A673 (cell line): ENCODE results near the gene PPWD1. TPM values are rescaled to one million over a fixed set of nuclear protein-coding genes. Genes with fewer than 3 reads are reported as not detected.
A peak's percentile ranks its signal among the peaks of the same experiment; 100 is the strongest.

Experiments used
- BruUV-seq: library from RNA; stranded (reverse); fragments of 400-500 nt; replicated peaks from 2 replicates; lab custom pipeline; 2021; lab: Mats Ljungman, UMichigan
- CTCF ChIA-PET: fragments of 300-600 bp; sonication (Branson Sonifier 250); formaldehyde crosslinking; loops from one replicate; lab custom pipeline; 2022; ENCODE audit warnings: antibody characterized with exemption; lab: Charles Lee
- POLR2A ChIA-PET: fragments of 300-600 bp; sonication (Branson Sonifier 250); formaldehyde crosslinking; loops from one replicate; lab custom pipeline; 2022; ENCODE audit warnings: antibody characterized with exemption; ENCODE audit not compliant: low non-redundant PET; lab: Charles Lee
- DNase-seq: peaks from one replicate; pipeline ENCODE4 v3.0.0-alpha.2; 2015; ENCODE audit warnings: low spot score
- H3K27ac ChIP-seq: fragments of 200-600 bp; sonication (generic); 2 replicates; pipeline ENCODE4 v1.5.1; 2016; ENCODE audit warnings: mixed run types, low read depth, mild to moderate bottlenecking, mixed read lengths, antibody characterized with exemption, low read length; ENCODE audit not compliant: poor library complexity, severe bottlenecking
- H3K27me3 ChIP-seq: fragments of 200-600 bp; sonication (generic); replicated peaks from 2 replicates; pipeline ENCODE4 v1.6.1; 2017; ENCODE audit warnings: mixed run types, low read depth, mild to moderate bottlenecking, mixed read lengths, antibody characterized with exemption, low read length; ENCODE audit not compliant: insufficient read depth, poor library complexity
- H3K36me3 ChIP-seq: fragments of 200-600 bp; sonication (generic); 2 replicates; pipeline ENCODE4 v1.6.1; 2016; ENCODE audit warnings: mixed run types, mild to moderate bottlenecking, mixed read lengths, antibody characterized with exemption, low read length; ENCODE audit not compliant: insufficient read depth, poor library complexity, severe bottlenecking
- H3K4me1 ChIP-seq: fragments of 200-600 bp; sonication (generic); 2 replicates; pipeline ENCODE4 v1.6.1; 2017; ENCODE audit warnings: mixed run types, mild to moderate bottlenecking, mixed read lengths, antibody characterized with exemption, low read length; ENCODE audit not compliant: insufficient read depth, poor library complexity, severe bottlenecking
- H3K4me3 ChIP-seq: fragments of 200-600 bp; sonication (generic); 2 replicates; pipeline ENCODE4 v1.5.1; 2016; ENCODE audit warnings: low read depth, mixed run types, mild to moderate bottlenecking, mixed read lengths, low read length; ENCODE audit not compliant: poor library complexity, severe bottlenecking
- H3K9me3 ChIP-seq: fragments of 200-600 bp; sonication (generic); 2 replicates; pipeline ENCODE4 v1.6.1; 2016; ENCODE audit warnings: mixed run types, low read depth, mild to moderate bottlenecking, mixed read lengths, antibody characterized with exemption, low read length; ENCODE audit not compliant: poor library complexity, severe bottlenecking
- CTCF ChIP-seq: fragments of 300-800, 200-600 bp; sonication (generic); conservative IDR thresholded peaks from 2 replicates; pipeline ENCODE4 v1.5.1; 2017; ENCODE audit warnings: low read depth, mild to moderate bottlenecking, antibody characterized with exemption, low read length, moderate library complexity, mixed read lengths
- EZH2 ChIP-seq: fragments of 200-600 bp; sonication (generic); IDR thresholded peaks from 2 replicates; pipeline ENCODE4 v1.6.1; 2017; ENCODE audit warnings: borderline replicate concordance, low read depth, mild to moderate bottlenecking, mixed read lengths, antibody characterized with exemption, low read length; ENCODE audit not compliant: poor library complexity, severe bottlenecking
- intact Hi-C: fragments of 100-400 bp; cut with micrococcal nuclease; formaldehyde crosslinking; loops from one replicate; pipeline ENCODE4 v1.10.0; 2022; ENCODE audit not compliant: unreplicated experiment
- total RNA-seq: library from RNA; stranded (reverse); gene quantifications from 2 replicates; pipeline ENCODE4 v1.2.3, GENCODE V29; 2021

Gene PPWD1
- total RNA-seq, 1 experiment from 2014 or later: 35.4 TPM

- POLR2A ChIA-PET: interaction anchor here (0.9 kb wide), 1 partner anchor 54 kb away, joined by 3 read pairs; no protein-coding TSS in a partner anchor
- intact Hi-C loops: loop anchor here (10.0 kb wide), 1 partner anchor 521 kb away; the partner anchor contains the start of gene SREK1
These were observed 60.4 kb downstream of the PPWD1 start for GRCh38 chr5:65623482-65623881.

GRCh38 chr5:65624025-65624570 is 61.0 kb downstream of the PPWD1 start, which contains the start of gene TRIM23:
Gene TRIM23, minus strand, starts transcription at chr5:65624333. Its CDS starts 59 bp downstream, at chr5:65624274.
- ChIA-PET CTCF (no interaction called here), POLR2A (interaction anchor here (0.9 kb wide), 1 partner anchor 54 kb away, joined by 3 read pairs; no protein-coding TSS in a partner anchor)
- intact Hi-C loops: loop anchor here (10.0 kb wide), 1 partner anchor 521 kb away; the partner anchor contains the start of gene SREK1

More at GRCh38 chr5:65623482-65623881, 60.4 kb downstream of the PPWD1 start:
- BruUV-seq: no TSS peak
- Histone ChIP-seq H3K27me3 (no peaks in the 10 kb centered on the region), H3K27ac (peak overlapping the region; percentile 89), H3K9me3 (no peaks in the 10 kb centered on the region), H3K4me3 (peak overlapping the region; percentile 82), H3K36me3 (no peaks in the 10 kb centered on the region), H3K4me1 (peaks cover 12% of the 10 kb centered on the region)
- CTCF ChIA-PET: interaction anchor here (0.6 kb wide), 1 partner anchor 303 kb away, joined by 3 read pairs; the partner anchor contains the start of gene ERBIN
- DNase-seq: no peak
- TF ChIP-seq CTCF (no peak), EZH2 (no peak)

More at GRCh38 chr5:65624025-65624570, 61.0 kb downstream of the PPWD1 start, which contains the start of gene TRIM23:
- TF ChIP-seq EZH2 (no peak), CTCF (no peak)
- H3K4me3 ChIP-seq: peak within 1 kb of the TSS; percentile 82
- DNase-seq: peak; percentile 96
- H3K4me1 ChIP-seq: peaks cover 12% of the 10 kb centered on the region
- H3K9me3 ChIP-seq: no peaks in the 10 kb centered on the region
- no peaks in the 10 kb centered on the region for H3K27me3 ChIP-seq
- no TSS peak for BruUV-seq
- H3K27ac ChIP-seq: peak within 1 kb of the TSS; percentile 89
- H3K36me3 ChIP-seq: no peaks in the 10 kb centered on the region
